ENCODE results near the gene EFNA4. TPM values are rescaled to one million over a fixed set of nuclear protein-coding genes. Genes with fewer than 3 reads are reported as not detected.

EFNA4 gene
- total RNA-seq, 1 donor from 2014 or later: 7.4 TPM

GRCh38 chr1:155069551-155070157, 6.1 kb downstream of the EFNA4 start:
- no peak for ATAC-seq

DNA sequence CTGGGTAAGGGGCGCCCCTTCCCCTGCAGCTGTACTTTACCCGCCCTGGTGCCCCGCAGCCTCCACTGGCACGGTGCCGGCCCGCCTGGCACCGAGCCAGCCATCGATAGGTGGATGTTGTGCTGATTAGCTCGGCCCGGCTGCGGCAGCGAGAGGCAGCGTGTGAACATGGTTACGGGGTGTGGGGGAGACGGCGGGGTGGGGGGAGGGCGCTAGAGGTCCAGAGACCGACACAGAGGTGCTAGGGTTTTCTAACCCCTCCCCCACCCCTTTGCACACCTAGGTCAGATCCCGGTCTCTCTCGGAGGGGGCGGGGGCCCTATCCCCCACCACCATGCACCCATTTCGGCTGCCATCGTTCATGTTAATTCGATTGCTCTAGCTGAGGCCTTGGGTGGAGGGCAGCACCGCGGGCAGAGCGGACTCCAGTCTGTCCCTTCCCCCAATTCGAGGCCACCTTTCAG, 6.7 kb downstream of the EFNA4 start:
- ATAC-seq: no peak
- H3K9me3 ChIP-seq: no peaks in the 10 kb centered on the region
- no peak for DNase-seq
- peaks cover 20% of the 10 kb centered on the region for H3K4me1 ChIP-seq
- intact Hi-C loops (cut with DNase I): no loop called here
- no peak overlapping the region for H3K27ac ChIP-seq
- no peaks in the 10 kb centered on the region for H3K27me3 ChIP-seq (ENCODE audit: low read depth)
- peaks cover 7% of the 10 kb centered on the region for H3K36me3 ChIP-seq
- H3K4me3 ChIP-seq: peak overlapping the region; percentile 55
- TF ChIP-seq, protein P1, sequence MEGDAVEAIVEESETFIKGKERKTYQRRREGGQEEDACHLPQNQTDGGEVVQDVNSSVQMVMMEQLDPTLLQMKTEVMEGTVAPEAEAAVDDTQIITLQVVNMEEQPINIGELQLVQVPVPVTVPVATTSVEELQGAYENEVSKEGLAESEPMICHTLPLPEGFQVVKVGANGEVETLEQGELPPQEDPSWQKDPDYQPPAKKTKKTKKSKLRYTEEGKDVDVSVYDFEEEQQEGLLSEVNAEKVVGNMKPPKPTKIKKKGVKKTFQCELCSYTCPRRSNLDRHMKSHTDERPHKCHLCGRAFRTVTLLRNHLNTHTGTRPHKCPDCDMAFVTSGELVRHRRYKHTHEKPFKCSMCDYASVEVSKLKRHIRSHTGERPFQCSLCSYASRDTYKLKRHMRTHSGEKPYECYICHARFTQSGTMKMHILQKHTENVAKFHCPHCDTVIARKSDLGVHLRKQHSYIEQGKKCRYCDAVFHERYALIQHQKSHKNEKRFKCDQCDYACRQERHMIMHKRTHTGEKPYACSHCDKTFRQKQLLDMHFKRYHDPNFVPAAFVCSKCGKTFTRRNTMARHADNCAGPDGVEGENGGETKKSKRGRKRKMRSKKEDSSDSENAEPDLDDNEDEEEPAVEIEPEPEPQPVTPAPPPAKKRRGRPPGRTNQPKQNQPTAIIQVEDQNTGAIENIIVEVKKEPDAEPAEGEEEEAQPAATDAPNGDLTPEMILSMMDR (IDR thresholded peaks at IDR 0.05): no peak

More at GRCh38 chr1:155069551-155070157, 6.1 kb downstream of the EFNA4 start:
- Histone ChIP-seq H3K27me3 (ENCODE audit: low read depth) (no peaks in the 10 kb centered on the region), H3K9me3 (no peaks in the 10 kb centered on the region), H3K4me1 (peaks cover 25% of the 10 kb centered on the region), H3K36me3 (peaks cover 7% of the 10 kb centered on the region), H3K27ac (no peak overlapping the region), H3K4me3 (no peak overlapping the region)
- TF ChIP-seq, protein P1 (IDR thresholded peaks at IDR 0.05): no peak
- no peak for DNase-seq
- intact Hi-C loops (cut with DNase I): no loop called here

DNA sequence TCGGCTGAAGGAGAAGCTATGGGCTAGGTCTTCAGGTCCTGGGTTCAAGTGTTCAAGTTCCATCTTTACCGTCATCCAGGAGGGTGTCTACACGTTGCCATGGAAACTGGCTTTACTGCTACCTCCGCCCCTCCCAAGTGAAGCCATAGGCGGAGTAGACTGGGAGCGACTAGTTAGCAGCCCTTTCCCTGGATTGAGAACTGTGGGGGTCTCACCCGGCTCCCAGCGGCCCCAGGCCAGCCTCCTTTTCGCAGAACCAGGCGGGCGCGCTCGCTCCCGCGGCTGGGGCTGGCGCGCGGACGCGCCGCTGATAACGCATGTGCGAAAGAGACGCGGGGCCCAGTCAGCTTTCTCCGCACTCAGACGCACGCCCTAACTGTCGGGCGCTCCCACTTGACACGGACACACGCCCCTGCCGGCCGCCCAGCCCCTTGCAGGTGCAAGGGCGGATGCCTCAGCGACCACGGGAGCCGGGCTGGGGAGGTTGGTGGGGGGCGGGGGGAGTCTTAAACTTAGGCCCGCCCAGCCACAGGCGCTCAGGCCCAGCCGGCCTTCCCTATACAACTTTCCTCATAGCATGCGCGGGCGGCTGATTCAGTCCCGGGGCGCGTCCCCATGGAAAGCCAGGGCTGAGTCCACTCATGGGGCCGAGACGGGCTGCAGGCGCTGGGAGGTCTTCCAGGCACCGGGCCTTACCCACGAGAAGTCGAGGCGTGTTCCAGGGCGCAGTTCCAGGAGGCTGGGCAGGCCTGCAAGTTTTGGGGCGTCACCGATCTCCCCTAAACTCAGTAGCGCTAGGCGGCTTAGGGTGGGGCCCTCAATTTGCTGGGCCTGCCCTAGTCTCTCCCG, 7.4 kb downstream of the EFNA4 start:
- H3K4me1 ChIP-seq: peaks cover 20% of the 10 kb centered on the region
- intact Hi-C loops (cut with DNase I): no loop called here
- no peaks in the 10 kb centered on the region for H3K9me3 ChIP-seq
- H3K4me3 ChIP-seq: peak overlapping the region; percentile 55
- TF ChIP-seq, protein P1 (IDR thresholded peaks at IDR 0.05): peak; percentile 52
- peak; percentile 91 to 93 for ATAC-seq
- H3K36me3 ChIP-seq: peaks cover 7% of the 10 kb centered on the region
- H3K27ac ChIP-seq: peak overlapping the region; percentile 64
- peak; percentile 89 for DNase-seq
- no peaks in the 10 kb centered on the region for H3K27me3 ChIP-seq (ENCODE audit: low read depth)

GRCh38 chr1:155071701-155072100, 8.2 kb downstream of the EFNA4 start:
- peaks cover 20% of the 10 kb centered on the region for H3K4me1 ChIP-seq
- DNase-seq: no peak

GRCh38 chr1:155072531-155073289, 9.2 kb downstream of the EFNA4 start:
- Histone ChIP-seq H3K9me3 (no peaks in the 10 kb centered on the region), H3K4me1 (peaks cover 20% of the 10 kb centered on the region), H3K27me3 (ENCODE audit: low read depth) (no peaks in the 10 kb centered on the region), H3K4me3 (no peak overlapping the region), H3K36me3 (peaks cover 7% of the 10 kb centered on the region), H3K27ac (no peak overlapping the region)
- intact Hi-C loops (cut with DNase I): no loop called here
- TF ChIP-seq, protein P1 (IDR thresholded peaks at IDR 0.05): no peak
- ATAC-seq (no peak), DNase-seq (no peak)

More at GRCh38 chr1:155071701-155072100, 8.2 kb downstream of the EFNA4 start:
- intact Hi-C loops (cut with DNase I): no loop called here
- peaks cover 7% of the 10 kb centered on the region for H3K36me3 ChIP-seq
- H3K9me3 ChIP-seq: no peaks in the 10 kb centered on the region
- no peak for ATAC-seq
- no peaks in the 10 kb centered on the region for H3K27me3 ChIP-seq (ENCODE audit: low read depth)
- TF ChIP-seq, protein P1 (IDR thresholded peaks at IDR 0.05): no peak
- peak overlapping the region; percentile 55 for H3K4me3 ChIP-seq
- no peak overlapping the region for H3K27ac ChIP-seq
